Hepatocyte (in vitro differentiated cells): ENCODE data around the gene CARD14.

Experiments used
- EZH2 ChIP-seq: fragments of 200-600 bp; sonication (generic); IDR thresholded peaks from 2 replicates; pipeline ENCODE4 v1.6.1; 2016; ENCODE audit warnings: antibody characterized with exemption, mild to moderate bottlenecking, borderline replicate concordance
- EZH2phosphoT487 ChIP-seq: fragments of 200-600 bp; sonication (generic); IDR thresholded peaks from one replicate; pipeline ENCODE4 v1.6.1; 2018; ENCODE audit warnings: antibody characterized with exemption, mild to moderate bottlenecking, low read depth, moderate library complexity; ENCODE audit not compliant: unreplicated experiment, severe bottlenecking
- TF ChIP-seq, protein P1 (sequence below): fragments of 200-600 bp; sonication (generic); IDR thresholded peaks from 2 replicates; pipeline ENCODE4 v1.5.1; 2016; ENCODE audit warnings: antibody characterized with exemption, mild to moderate bottlenecking; ENCODE audit not compliant: poor library complexity

DNA sequence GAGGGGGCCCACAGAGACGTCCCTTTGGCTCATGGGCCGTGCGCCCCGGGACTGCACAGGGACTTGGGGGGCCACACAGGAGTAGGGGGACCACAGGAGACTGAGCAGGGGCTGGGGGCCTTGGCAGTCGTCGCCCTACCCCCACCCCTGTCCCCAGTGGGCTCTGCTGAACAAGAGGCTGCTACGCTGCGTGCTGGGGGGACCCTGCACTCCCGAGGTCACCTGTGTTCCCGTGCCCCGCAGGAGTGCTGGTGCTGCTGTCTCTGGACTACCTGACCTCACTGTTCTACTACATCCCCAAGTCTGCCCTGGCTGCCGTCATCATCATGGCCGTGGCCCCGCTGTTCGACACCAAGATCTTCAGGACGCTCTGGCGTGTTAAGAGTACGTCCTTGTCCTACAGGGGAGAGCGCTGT lies 76.4 kb downstream of the CARD14 start:
- TF ChIP-seq EZH2, result no peak
- TF ChIP-seq, protein P1, sequence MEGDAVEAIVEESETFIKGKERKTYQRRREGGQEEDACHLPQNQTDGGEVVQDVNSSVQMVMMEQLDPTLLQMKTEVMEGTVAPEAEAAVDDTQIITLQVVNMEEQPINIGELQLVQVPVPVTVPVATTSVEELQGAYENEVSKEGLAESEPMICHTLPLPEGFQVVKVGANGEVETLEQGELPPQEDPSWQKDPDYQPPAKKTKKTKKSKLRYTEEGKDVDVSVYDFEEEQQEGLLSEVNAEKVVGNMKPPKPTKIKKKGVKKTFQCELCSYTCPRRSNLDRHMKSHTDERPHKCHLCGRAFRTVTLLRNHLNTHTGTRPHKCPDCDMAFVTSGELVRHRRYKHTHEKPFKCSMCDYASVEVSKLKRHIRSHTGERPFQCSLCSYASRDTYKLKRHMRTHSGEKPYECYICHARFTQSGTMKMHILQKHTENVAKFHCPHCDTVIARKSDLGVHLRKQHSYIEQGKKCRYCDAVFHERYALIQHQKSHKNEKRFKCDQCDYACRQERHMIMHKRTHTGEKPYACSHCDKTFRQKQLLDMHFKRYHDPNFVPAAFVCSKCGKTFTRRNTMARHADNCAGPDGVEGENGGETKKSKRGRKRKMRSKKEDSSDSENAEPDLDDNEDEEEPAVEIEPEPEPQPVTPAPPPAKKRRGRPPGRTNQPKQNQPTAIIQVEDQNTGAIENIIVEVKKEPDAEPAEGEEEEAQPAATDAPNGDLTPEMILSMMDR, result no peak
- no peak for TF ChIP-seq EZH2phosphoT487
